NCI-H82 treated with DMSO at 0.1 percent for 48 hours (cell line): ENCODE data around the gene LRP1B.

Source experiments
- DNase-seq: peaks from one replicate; lab custom pipeline; 2025; ENCODE audit not compliant: unreplicated experiment; lab: John Stamatoyannopoulos, UW

Gene LRP1B

GRCh38 chr2:142131010-142131669, at the start of gene LRP1B:
Gene LRP1B (minus strand): TSS chr2:142131016. CDS start chr2:142130729, 287 bp downstream.
- no peak for DNase-seq

- DNase-seq, result peak; percentile 60
Measured at GRCh38 chr2:142179686-142180085, 48.9 kb upstream of the LRP1B start.

GRCh38 chr2:142178604-142179003, 47.8 kb upstream of the LRP1B start:
- no peak for DNase-seq

- DNase-seq, result peak; percentile 45
Measured at GRCh38 chr2:142176941-142177340, 46.1 kb upstream of the LRP1B start.

GRCh38 chr2:142175813-142176338, 45.1 kb upstream of the LRP1B start:
- peak; percentile 9 for DNase-seq

GRCh38 chr2:142174176-142174575, 43.4 kb upstream of the LRP1B start:
- no peak for DNase-seq

- DNase-seq, result no peak
Measured at GRCh38 chr2:142170847-142171246, 40.0 kb upstream of the LRP1B start.

- DNase-seq, result peak; percentile 59
Measured at GRCh38 chr2:142165790-142166189, 35.0 kb upstream of the LRP1B start.

GRCh38 chr2:142153601-142154000, 22.8 kb upstream of the LRP1B start:
- DNase-seq, result no peak

- no peak for DNase-seq
Measured at GRCh38 chr2:142150453-142150852, 19.6 kb upstream of the LRP1B start.

- DNase-seq, result peak; percentile 69
Measured at GRCh38 chr2:142144547-142144946, 13.7 kb upstream of the LRP1B start.

- DNase-seq, result peak; percentile 93
Measured at GRCh38 chr2:142142595-142142994, 11.8 kb upstream of the LRP1B start.

- DNase-seq, result peak; percentile 45
Measured at GRCh38 chr2:142140434-142140845, 9.6 kb upstream of the LRP1B start.

GRCh38 chr2:142139384-142139783, 8.6 kb upstream of the LRP1B start:
- peak; percentile 24 for DNase-seq

GRCh38 chr2:142136571-142136970, 5.8 kb upstream of the LRP1B start:
- no peak for DNase-seq

- DNase-seq, result no peak
Measured at GRCh38 chr2:142134911-142135310, 4.1 kb upstream of the LRP1B start.

- DNase-seq, result peak; percentile 41
Measured at GRCh38 chr2:142130111-142131009, 456 bp downstream of the LRP1B start.

- DNase-seq, result no peak
Measured at GRCh38 chr2:142128105-142128504, 2.7 kb downstream of the LRP1B start.

- no peak for DNase-seq
Measured at GRCh38 chr2:142127248-142127647, 3.6 kb downstream of the LRP1B start.

GRCh38 chr2:142124706-142125105, 6.1 kb downstream of the LRP1B start:
- no peak for DNase-seq

- no peak for DNase-seq
Measured at GRCh38 chr2:142119347-142119746, 11.5 kb downstream of the LRP1B start.

- no peak for DNase-seq
Measured at GRCh38 chr2:142112757-142113221, 18.0 kb downstream of the LRP1B start.
